Measurements from ENCODE around the gene MACROD2.

- TF ChIP-seq FOS (IDR thresholded peaks at IDR 0.05; ENCODE audit: low read depth, low read length), result no peak
- TF ChIP-seq SMC3 (IDR thresholded peaks at IDR 0.05; ENCODE audit: low read depth, low read length), result no peak
- no peak for TF ChIP-seq CTCF (conservative IDR thresholded peaks at IDR 0.05; ENCODE audit: low read depth, low read length)
- TF ChIP-seq RAD21 (IDR thresholded peaks at IDR 0.05; ENCODE audit: low read length), result no peak
- no peak for TF ChIP-seq RCOR1 (IDR thresholded peaks at IDR 0.05; ENCODE audit: insufficient replicate concordance, low read length)
- TF ChIP-seq ELK1 (IDR thresholded peaks at IDR 0.05; ENCODE audit: borderline replicate concordance, low read depth, low read length), result no peak
- no peak for TF ChIP-seq CEBPB (IDR thresholded peaks at IDR 0.05; ENCODE audit: low read depth, low read length)
- no peak for TF ChIP-seq MXI1 (IDR thresholded peaks at IDR 0.05; ENCODE audit: borderline replicate concordance, low read depth, low read length)
- TF ChIP-seq NFE2L2 (IDR thresholded peaks at IDR 0.05; ENCODE audit: low read depth, low read length), result no peak
- no peak for TF ChIP-seq POLR2A (IDR thresholded peaks at IDR 0.05; ENCODE audit: low read depth, low read length)
- no peak for TF ChIP-seq MAZ (IDR thresholded peaks at IDR 0.05; ENCODE audit: borderline replicate concordance, low read depth, low read length)
- no peak for TF ChIP-seq RFX5 (IDR thresholded peaks at IDR 0.05; ENCODE audit: low read depth, low read length)
- no peak for TF ChIP-seq MAFK (IDR thresholded peaks at IDR 0.05; ENCODE audit: low read depth, low read length)
- no peak for TF ChIP-seq BHLHE40 (IDR thresholded peaks at IDR 0.05; ENCODE audit: low read depth, low read length)
These were observed 475.8 kb downstream of the MACROD2 start for GRCh38 chr20:14470977-14471661.

Measured in IMR-90 (cell line).